OCI-LY1 (cell line): ENCODE results near the gene RECK.

ENCODE experiments used
- EZH2 ChIP-seq: fragments of 200-600 bp; sonication (generic), shearing (Covaris generic); IDR thresholded peaks from 2 replicates; pipeline ENCODE4 v1.8.0; 2017; ENCODE audit warnings: borderline replicate concordance, mixed run types, mild to moderate bottlenecking, antibody characterized with exemption, low read length, moderate library complexity, mixed read lengths
- TF ChIP-seq, protein P1 (sequence below): fragments of 200-600 bp; sonication (generic), shearing (Covaris generic); IDR thresholded peaks from 2 replicates; pipeline ENCODE4 v1.5.1; 2017; ENCODE audit warnings: mild to moderate bottlenecking, antibody characterized with exemption, low read length, moderate library complexity, mixed read lengths

DNA sequence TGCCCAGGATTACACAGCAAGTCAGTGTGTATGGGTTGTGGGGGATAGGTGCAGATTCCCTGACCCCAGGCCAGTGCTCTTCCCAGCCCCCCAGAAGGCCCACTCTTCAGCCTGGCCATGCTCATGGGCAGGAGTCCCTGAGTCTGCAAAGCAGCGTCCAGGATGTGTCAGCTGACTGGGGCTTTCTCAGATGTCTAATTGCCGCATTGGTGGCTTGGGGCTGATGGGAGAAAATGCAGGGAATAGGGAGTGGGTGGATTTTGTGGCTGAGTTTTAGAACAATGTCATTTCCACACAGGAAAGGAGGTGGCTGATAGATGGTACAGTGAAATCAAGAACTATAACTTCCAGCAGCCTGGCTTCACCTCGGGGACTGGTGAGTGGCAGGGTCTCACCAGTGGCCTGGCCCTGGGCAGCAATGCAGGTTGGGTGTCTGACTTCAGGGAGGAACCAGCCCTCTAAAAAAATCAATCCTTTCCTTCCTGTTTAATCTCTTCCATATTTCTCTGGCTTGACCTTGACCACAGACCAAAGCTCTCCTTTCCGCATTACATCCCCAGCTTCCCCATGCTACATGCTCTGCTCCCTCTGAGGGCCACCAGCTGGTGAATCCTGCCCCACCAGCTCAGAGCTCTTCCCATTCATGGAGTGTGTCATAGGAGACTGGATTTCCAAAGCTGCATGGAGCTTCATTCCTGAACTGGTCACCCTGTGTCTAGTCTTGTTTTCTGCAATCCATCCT is 114.0 kb downstream of the RECK start:
- TF ChIP-seq, protein P1, sequence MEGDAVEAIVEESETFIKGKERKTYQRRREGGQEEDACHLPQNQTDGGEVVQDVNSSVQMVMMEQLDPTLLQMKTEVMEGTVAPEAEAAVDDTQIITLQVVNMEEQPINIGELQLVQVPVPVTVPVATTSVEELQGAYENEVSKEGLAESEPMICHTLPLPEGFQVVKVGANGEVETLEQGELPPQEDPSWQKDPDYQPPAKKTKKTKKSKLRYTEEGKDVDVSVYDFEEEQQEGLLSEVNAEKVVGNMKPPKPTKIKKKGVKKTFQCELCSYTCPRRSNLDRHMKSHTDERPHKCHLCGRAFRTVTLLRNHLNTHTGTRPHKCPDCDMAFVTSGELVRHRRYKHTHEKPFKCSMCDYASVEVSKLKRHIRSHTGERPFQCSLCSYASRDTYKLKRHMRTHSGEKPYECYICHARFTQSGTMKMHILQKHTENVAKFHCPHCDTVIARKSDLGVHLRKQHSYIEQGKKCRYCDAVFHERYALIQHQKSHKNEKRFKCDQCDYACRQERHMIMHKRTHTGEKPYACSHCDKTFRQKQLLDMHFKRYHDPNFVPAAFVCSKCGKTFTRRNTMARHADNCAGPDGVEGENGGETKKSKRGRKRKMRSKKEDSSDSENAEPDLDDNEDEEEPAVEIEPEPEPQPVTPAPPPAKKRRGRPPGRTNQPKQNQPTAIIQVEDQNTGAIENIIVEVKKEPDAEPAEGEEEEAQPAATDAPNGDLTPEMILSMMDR, result no peak
- no peak for TF ChIP-seq EZH2
